Fibroblast of pulmonary artery (primary cell): ENCODE data around the gene IL6ST.

Source experiments
- DNase-seq: peaks from one replicate; pipeline ENCODE4 v3.0.0-alpha.2; 2010; ENCODE audit warnings: low read depth
- H3K4me3 ChIP-seq: replicated peaks from 2 replicates; pipeline ENCODE4 v1.5.1; 2011; ENCODE audit warnings: low read depth, mild to moderate bottlenecking, control low read depth, low read length, moderate library complexity
- CTCF ChIP-seq: IDR thresholded peaks from 2 replicates; pipeline ENCODE4 v1.5.1; 2011; ENCODE audit warnings: mild to moderate bottlenecking, control low read depth, low read length, inconsistent platforms; ENCODE audit errors: missing control alignments

The IL6ST gene

GRCh38 chr5:55932700-55933099, 62.1 kb downstream of the IL6ST start:
- H3K4me3 ChIP-seq, result no peak overlapping the region
- DNase-seq, result no peak
- no peak for TF ChIP-seq CTCF

- no peak overlapping the region for H3K4me3 ChIP-seq
- no peak for TF ChIP-seq CTCF
- DNase-seq, result no peak
Observed at GRCh38 chr5:55929020-55929799, 65.6 kb downstream of the IL6ST start.

GRCh38 chr5:55927861-55928655, 66.7 kb downstream of the IL6ST start:
- DNase-seq, result no peak
- TF ChIP-seq CTCF, result no peak
- no peak overlapping the region for H3K4me3 ChIP-seq

GRCh38 chr5:55926476-55926875, 68.3 kb downstream of the IL6ST start:
- no peak for DNase-seq
- no peak for TF ChIP-seq CTCF
- H3K4me3 ChIP-seq, result no peak overlapping the region

- no peak overlapping the region for H3K4me3 ChIP-seq
- TF ChIP-seq CTCF, result no peak
- peak; percentile 11 for DNase-seq
Observed at GRCh38 chr5:55925712-55926111, 69.1 kb downstream of the IL6ST start.

GRCh38 chr5:55925181-55925580, 69.6 kb downstream of the IL6ST start:
- H3K4me3 ChIP-seq, result no peak overlapping the region
- no peak for TF ChIP-seq CTCF
- no peak for DNase-seq
